Neural cell (in vitro differentiated cells): Measurements from ENCODE around the gene RPL13A. TPM values are rescaled to one million over a fixed set of nuclear protein-coding genes. Genes with fewer than 3 reads are reported as not detected.
A peak's percentile ranks its signal among the peaks of the same experiment; 100 is the strongest.

Experiments used
- H2AFZ ChIP-seq: fragments of 200-600, 300-800 bp; sonication (generic), shearing (Covaris generic); 2 replicates; pipeline ENCODE4 v1.6.0; 2014; ENCODE audit warnings: low read depth, mild to moderate bottlenecking, antibody characterized with exemption, low read length, moderate library complexity
- H3F3A ChIP-seq: fragments of 200-600 bp; shearing (Covaris generic); 2 replicates; pipeline ENCODE4 v1.6.1; 2016; ENCODE audit warnings: mild to moderate bottlenecking, moderate library complexity, mixed read lengths, antibody characterized with exemption, low read length; ENCODE audit not compliant: insufficient read depth, poor library complexity, severe bottlenecking
- H3K27ac ChIP-seq: fragments of 200-600, 300-800 bp; sonication (generic), shearing (Covaris generic); 2 replicates; pipeline ENCODE4 v1.5.1; 2014; ENCODE audit warnings: mild to moderate bottlenecking, low read length, moderate library complexity
- H3K27me3 ChIP-seq: fragments of 300-800, 200-600 bp; sonication (generic), shearing (Covaris generic); 2 replicates; pipeline ENCODE4 v1.6.0; 2014; ENCODE audit warnings: mild to moderate bottlenecking, low read depth, low read length, moderate library complexity; ENCODE audit not compliant: insufficient read depth
- H3K36me3 ChIP-seq: fragments of 300-800, 200-600 bp; sonication (generic), shearing (Covaris generic); 2 replicates; pipeline ENCODE4 v1.5.1; 2014; ENCODE audit warnings: mild to moderate bottlenecking, antibody characterized with exemption, low read length, moderate library complexity; ENCODE audit not compliant: insufficient read depth
- H3K4me2 ChIP-seq: fragments of 300-800, 200-600 bp; sonication (generic), shearing (Covaris generic); 2 replicates; pipeline ENCODE4 v1.6.0; 2014; ENCODE audit warnings: mild to moderate bottlenecking, low read length
- H3K4me3 ChIP-seq: fragments of 300-800, 200-600 bp; sonication (generic), shearing (Covaris generic); 2 replicates; pipeline ENCODE4 v1.5.1; 2014; ENCODE audit warnings: mild to moderate bottlenecking, low read length, moderate library complexity
- H3K79me2 ChIP-seq: fragments of 200-600 bp; shearing (Covaris generic); replicated peaks from 2 replicates; pipeline ENCODE4 v1.6.0; 2014; ENCODE audit warnings: mild to moderate bottlenecking, low read length, moderate library complexity; ENCODE audit not compliant: insufficient read depth
- H3K9ac ChIP-seq: fragments of 300-800, 200-600 bp; sonication (generic), shearing (Covaris generic); 2 replicates; pipeline ENCODE4 v1.6.1; 2016; ENCODE audit warnings: mild to moderate bottlenecking, low read length, mixed read lengths
- H3K9me2 ChIP-seq: fragments of 200-600 bp; shearing (Covaris generic); 2 replicates; pipeline ENCODE4 v1.6.1; 2016; ENCODE audit warnings: mild to moderate bottlenecking, low read length, mixed read lengths; ENCODE audit not compliant: insufficient read depth
- H3K9me3 ChIP-seq: fragments of 200-600, 300-800 bp; sonication (generic), shearing (Covaris generic); 2 replicates; pipeline ENCODE4 v1.6.1; 2016; ENCODE audit warnings: mild to moderate bottlenecking, mixed run types, low read length, moderate library complexity, mixed read lengths
- H4K20me1 ChIP-seq: fragments of 200-600 bp; shearing (Covaris generic); 2 replicates; pipeline ENCODE4 v1.6.1; 2016; ENCODE audit warnings: mild to moderate bottlenecking, mixed run types; ENCODE audit not compliant: insufficient read depth
- EP300 ChIP-seq: fragments of 450-650 bp; conservative IDR thresholded peaks from 2 replicates; pipeline ENCODE4 v1.6.1; 2014; ENCODE audit warnings: antibody characterized with exemption, mild to moderate bottlenecking, moderate library complexity; ENCODE audit not compliant: poor library complexity, severe bottlenecking
- EZH2 ChIP-seq: fragments of 200-600, 300-800 bp; shearing (Covaris generic), sonication (generic); IDR thresholded peaks from 2 replicates; pipeline ENCODE4 v1.6.1; 2014; ENCODE audit warnings: antibody characterized with exemption, low read length, borderline replicate concordance, mild to moderate bottlenecking; ENCODE audit not compliant: insufficient read depth, poor library complexity, severe bottlenecking
- MXI1 ChIP-seq: fragments of 450-650 bp; conservative IDR thresholded peaks from 2 replicates; pipeline ENCODE4 v1.6.1; 2014; ENCODE audit warnings: antibody characterized with exemption, mild to moderate bottlenecking; ENCODE audit not compliant: poor library complexity, severe bottlenecking
- POLR2AphosphoS5 ChIP-seq: IDR thresholded peaks from 2 replicates; pipeline ENCODE4 v1.6.1; 2012
- RAD21 ChIP-seq: fragments of 450-650 bp; conservative IDR thresholded peaks from 2 replicates; pipeline ENCODE4 v1.6.1; 2014; ENCODE audit warnings: antibody characterized with exemption, mild to moderate bottlenecking, moderate library complexity
- SMC3 ChIP-seq: fragments of 450-650 bp; conservative IDR thresholded peaks from 2 replicates; pipeline ENCODE4 v1.6.1; 2014; ENCODE audit warnings: antibody characterized with exemption, mild to moderate bottlenecking, moderate library complexity; ENCODE audit not compliant: poor library complexity
- TAF1 ChIP-seq: IDR thresholded peaks from 2 replicates; pipeline ENCODE4 v1.6.1; 2012; ENCODE audit warnings: low read depth
- polyA plus RNA-seq: library from polyadenylated mRNA; depleted of rRNA; stranded (reverse); fragments of >200 nt; gene quantifications from 2 replicates; pipeline ENCODE4 v1.2.3, GENCODE V29; 2014
- TF ChIP-seq, protein P1 (sequence below): IDR thresholded peaks from 2 replicates; pipeline ENCODE4 v1.6.1; 2012; ENCODE audit warnings: borderline replicate concordance
- TF ChIP-seq, protein P2 (sequence below): fragments of 450-650 bp; IDR thresholded peaks from 2 replicates; pipeline ENCODE4 v1.5.1; 2014; ENCODE audit warnings: antibody characterized with exemption, mild to moderate bottlenecking, moderate library complexity; ENCODE audit not compliant: poor library complexity, severe bottlenecking

Gene RPL13A
- polyA plus RNA-seq, 1 donor from 2014 or later, result 2,313 TPM

DNA sequence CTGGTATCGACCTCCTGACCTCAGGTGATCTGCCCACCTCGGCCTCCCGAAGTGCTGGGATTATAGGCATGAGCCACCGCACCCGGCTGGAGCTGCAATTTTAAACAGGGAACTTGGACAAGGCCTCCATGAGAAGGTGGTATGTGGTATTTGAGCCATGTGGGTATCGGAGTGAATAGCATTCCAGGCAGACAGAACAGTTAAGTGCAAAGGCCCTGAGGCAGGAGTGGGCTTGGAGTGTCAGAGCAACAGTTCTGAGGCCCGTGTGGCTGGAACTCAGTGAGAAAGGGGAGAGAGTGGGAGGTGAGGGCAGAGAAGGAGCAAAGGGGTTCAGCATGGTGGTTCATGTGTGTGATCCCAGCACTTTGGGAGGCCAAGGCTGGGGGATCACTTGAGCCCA is 43.3 kb downstream of the RPL13A start:
- TF ChIP-seq SMC3, result no peak
- H3K4me2 ChIP-seq, result no peak overlapping the region

DNA sequence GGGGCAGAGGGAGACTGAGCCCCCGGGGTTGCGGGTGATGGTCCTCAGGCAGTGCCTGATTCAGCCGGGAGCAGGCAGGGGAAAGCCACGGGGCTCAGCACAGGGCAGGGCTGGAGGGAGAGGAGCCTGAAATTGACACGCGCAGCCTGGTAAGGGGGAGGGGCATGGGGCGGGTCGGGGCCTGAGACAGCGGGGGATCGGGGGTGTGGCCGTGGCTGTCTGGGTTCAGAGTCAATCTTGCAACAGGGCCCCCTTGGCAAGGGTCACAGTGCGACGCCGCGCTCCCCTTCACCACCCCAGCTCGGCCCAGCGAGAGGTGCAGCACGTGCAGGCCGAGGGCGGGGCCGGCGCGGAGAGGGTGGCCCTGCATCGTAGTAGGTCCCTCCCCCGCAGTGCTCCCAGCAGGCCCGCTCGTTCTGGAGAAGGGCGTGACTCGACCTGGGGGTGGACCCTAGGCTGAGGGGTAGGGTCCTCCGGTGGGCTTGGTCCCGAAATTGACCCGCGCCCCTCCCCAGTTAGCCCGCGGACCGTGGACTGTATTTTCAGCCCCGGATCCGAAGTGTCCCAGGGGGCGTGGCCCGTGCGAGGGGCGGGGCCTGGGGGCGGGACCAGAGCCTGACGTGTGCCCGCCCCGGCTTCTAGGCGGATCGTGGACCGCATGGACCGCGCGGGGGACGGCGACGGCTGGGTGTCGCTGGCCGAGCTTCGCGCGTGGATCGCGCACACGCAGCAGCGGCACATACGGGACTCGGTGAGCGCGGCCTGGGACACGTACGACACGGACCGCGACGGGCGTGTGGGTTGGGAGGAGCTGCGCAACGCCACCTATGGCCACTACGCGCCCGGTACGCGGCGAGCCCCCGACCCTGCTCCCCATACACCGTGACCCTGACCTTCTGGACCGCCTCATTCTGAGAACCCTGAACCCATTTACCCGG is 46.4 kb downstream of the RPL13A start:
- no peaks in the 10 kb centered on the region for H3K79me2 ChIP-seq
- TF ChIP-seq EZH2 (no peak), POLR2AphosphoS5 (peak; percentile 12), SMC3 (no peak), TAF1 (no peak), EP300 (no peak), RAD21 (no peak), MXI1 (peak; percentile 72)
- TF ChIP-seq, protein P1, sequence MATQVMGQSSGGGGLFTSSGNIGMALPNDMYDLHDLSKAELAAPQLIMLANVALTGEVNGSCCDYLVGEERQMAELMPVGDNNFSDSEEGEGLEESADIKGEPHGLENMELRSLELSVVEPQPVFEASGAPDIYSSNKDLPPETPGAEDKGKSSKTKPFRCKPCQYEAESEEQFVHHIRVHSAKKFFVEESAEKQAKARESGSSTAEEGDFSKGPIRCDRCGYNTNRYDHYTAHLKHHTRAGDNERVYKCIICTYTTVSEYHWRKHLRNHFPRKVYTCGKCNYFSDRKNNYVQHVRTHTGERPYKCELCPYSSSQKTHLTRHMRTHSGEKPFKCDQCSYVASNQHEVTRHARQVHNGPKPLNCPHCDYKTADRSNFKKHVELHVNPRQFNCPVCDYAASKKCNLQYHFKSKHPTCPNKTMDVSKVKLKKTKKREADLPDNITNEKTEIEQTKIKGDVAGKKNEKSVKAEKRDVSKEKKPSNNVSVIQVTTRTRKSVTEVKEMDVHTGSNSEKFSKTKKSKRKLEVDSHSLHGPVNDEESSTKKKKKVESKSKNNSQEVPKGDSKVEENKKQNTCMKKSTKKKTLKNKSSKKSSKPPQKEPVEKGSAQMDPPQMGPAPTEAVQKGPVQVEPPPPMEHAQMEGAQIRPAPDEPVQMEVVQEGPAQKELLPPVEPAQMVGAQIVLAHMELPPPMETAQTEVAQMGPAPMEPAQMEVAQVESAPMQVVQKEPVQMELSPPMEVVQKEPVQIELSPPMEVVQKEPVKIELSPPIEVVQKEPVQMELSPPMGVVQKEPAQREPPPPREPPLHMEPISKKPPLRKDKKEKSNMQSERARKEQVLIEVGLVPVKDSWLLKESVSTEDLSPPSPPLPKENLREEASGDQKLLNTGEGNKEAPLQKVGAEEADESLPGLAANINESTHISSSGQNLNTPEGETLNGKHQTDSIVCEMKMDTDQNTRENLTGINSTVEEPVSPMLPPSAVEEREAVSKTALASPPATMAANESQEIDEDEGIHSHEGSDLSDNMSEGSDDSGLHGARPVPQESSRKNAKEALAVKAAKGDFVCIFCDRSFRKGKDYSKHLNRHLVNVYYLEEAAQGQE, result no peak
- TF ChIP-seq, protein P2, sequence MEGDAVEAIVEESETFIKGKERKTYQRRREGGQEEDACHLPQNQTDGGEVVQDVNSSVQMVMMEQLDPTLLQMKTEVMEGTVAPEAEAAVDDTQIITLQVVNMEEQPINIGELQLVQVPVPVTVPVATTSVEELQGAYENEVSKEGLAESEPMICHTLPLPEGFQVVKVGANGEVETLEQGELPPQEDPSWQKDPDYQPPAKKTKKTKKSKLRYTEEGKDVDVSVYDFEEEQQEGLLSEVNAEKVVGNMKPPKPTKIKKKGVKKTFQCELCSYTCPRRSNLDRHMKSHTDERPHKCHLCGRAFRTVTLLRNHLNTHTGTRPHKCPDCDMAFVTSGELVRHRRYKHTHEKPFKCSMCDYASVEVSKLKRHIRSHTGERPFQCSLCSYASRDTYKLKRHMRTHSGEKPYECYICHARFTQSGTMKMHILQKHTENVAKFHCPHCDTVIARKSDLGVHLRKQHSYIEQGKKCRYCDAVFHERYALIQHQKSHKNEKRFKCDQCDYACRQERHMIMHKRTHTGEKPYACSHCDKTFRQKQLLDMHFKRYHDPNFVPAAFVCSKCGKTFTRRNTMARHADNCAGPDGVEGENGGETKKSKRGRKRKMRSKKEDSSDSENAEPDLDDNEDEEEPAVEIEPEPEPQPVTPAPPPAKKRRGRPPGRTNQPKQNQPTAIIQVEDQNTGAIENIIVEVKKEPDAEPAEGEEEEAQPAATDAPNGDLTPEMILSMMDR, result peak; percentile 69
- H3K27me3 ChIP-seq, result no peaks in the 10 kb centered on the region
- no peaks in the 10 kb centered on the region for H4K20me1 ChIP-seq
- no peaks in the 10 kb centered on the region for H3K9me2 ChIP-seq
- no peaks in the 10 kb centered on the region for H3F3A ChIP-seq
- H2AFZ ChIP-seq, result peak overlapping the region; percentile 45
- peak overlapping the region; percentile 92 for H3K4me3 ChIP-seq
- peak overlapping the region; percentile 54 for H3K9ac ChIP-seq
- peak overlapping the region; percentile 49 for H3K4me2 ChIP-seq
- no peak overlapping the region for H3K27ac ChIP-seq
- H3K9me3 ChIP-seq, result no peaks in the 10 kb centered on the region
- H3K36me3 ChIP-seq, result no peaks in the 10 kb centered on the region

More for the DNA sequence above, 43.3 kb downstream of the RPL13A start:
- H3K9ac ChIP-seq, result no peak overlapping the region
- no peaks in the 10 kb centered on the region for H3K9me3 ChIP-seq
- H3K27me3 ChIP-seq, result no peaks in the 10 kb centered on the region
- H3K9me2 ChIP-seq, result no peaks in the 10 kb centered on the region
- H3K27ac ChIP-seq, result no peak overlapping the region
- no peaks in the 10 kb centered on the region for H3K36me3 ChIP-seq
- no peak overlapping the region for H2AFZ ChIP-seq
- H3K79me2 ChIP-seq, result no peaks in the 10 kb centered on the region
- no peaks in the 10 kb centered on the region for H4K20me1 ChIP-seq
- H3K4me3 ChIP-seq, result no peak overlapping the region
- no peaks in the 10 kb centered on the region for H3F3A ChIP-seq
